KMS-11 (cell line): Measurements from ENCODE around the gene SCARB1.
"Not testable (repeated sequence)": the region's sequence is repeated elsewhere in the genome, so short reads cannot be mapped to it uniquely, and the experiment has no call there.

Experiments
- H2AFZ ChIP-seq: fragments of 200-600 bp; sonication (generic); 2 replicates; pipeline ENCODE4 v1.6.1; 2016; ENCODE audit warnings: antibody characterized with exemption, mixed run types, low read depth
- H3K27ac ChIP-seq: fragments of 200-600 bp; sonication (generic); 2 replicates; pipeline ENCODE4 v1.6.1; 2016; ENCODE audit warnings: mild to moderate bottlenecking, mixed run types
- H3K27me3 ChIP-seq: fragments of 200-600 bp; sonication (generic); 2 replicates; pipeline ENCODE4 v1.6.1; 2017; ENCODE audit warnings: mild to moderate bottlenecking, low read depth, mixed run types, moderate library complexity; ENCODE audit not compliant: insufficient read depth
- H3K36me3 ChIP-seq: fragments of 200-600 bp; sonication (generic); 2 replicates; pipeline ENCODE4 v1.6.1; 2017; ENCODE audit warnings: mild to moderate bottlenecking, mixed run types; ENCODE audit not compliant: insufficient read depth
- H3K4me1 ChIP-seq: fragments of 200-600 bp; sonication (generic); 2 replicates; pipeline ENCODE4 v1.6.1; 2016; ENCODE audit warnings: mild to moderate bottlenecking, low read depth, mixed run types; ENCODE audit not compliant: poor library complexity, severe bottlenecking
- H3K4me2 ChIP-seq: fragments of 200-600 bp; sonication (generic); 2 replicates; pipeline ENCODE4 v1.7.0; 2016; ENCODE audit warnings: mild to moderate bottlenecking, mixed run types
- H3K4me3 ChIP-seq: fragments of 200-600 bp; sonication (generic); IDR thresholded peaks from 2 replicates; pipeline ENCODE4 v1.6.1; 2017; ENCODE audit warnings: low read depth, low read length, mixed read lengths; ENCODE audit not compliant: insufficient read depth
- H3K79me2 ChIP-seq: fragments of 200-600 bp; sonication (generic); 2 replicates; pipeline ENCODE4 v1.6.1; 2016; ENCODE audit warnings: low read depth, mixed run types; ENCODE audit not compliant: insufficient read depth
- H3K9ac ChIP-seq: fragments of 200-600 bp; sonication (generic); 2 replicates; pipeline ENCODE4 v1.6.1; 2016; ENCODE audit warnings: mild to moderate bottlenecking, mixed run types
- H4K20me1 ChIP-seq: fragments of 200-600 bp; sonication (generic); 2 replicates; pipeline ENCODE4 v1.6.1; 2016; ENCODE audit warnings: mild to moderate bottlenecking, mixed run types; ENCODE audit not compliant: insufficient read depth
- CTCF ChIP-seq: fragments of 200-600 bp; sonication (generic); conservative IDR thresholded peaks from 2 replicates; pipeline ENCODE4 v1.6.1; 2017; ENCODE audit warnings: low read depth, mild to moderate bottlenecking, antibody characterized with exemption, low read length, moderate library complexity, mixed read lengths

The SCARB1 gene

GRCh38 chr12:124901003-124901402 lies 37.3 kb upstream of the SCARB1 start:
- no peaks in the 10 kb centered on the region for H3K36me3 ChIP-seq
- no peak overlapping the region for H3K4me2 ChIP-seq
- H4K20me1 ChIP-seq = no peaks in the 10 kb centered on the region
- no peak overlapping the region for H3K9ac ChIP-seq
- H3K4me1 ChIP-seq = peaks cover 10% of the 10 kb centered on the region
- no peak for TF ChIP-seq CTCF
- H3K4me3 ChIP-seq = no peak overlapping the region
- H2AFZ ChIP-seq = no peak overlapping the region
- H3K27me3 ChIP-seq = no peaks in the 10 kb centered on the region
- no peak overlapping the region for H3K27ac ChIP-seq
- no peaks in the 10 kb centered on the region for H3K79me2 ChIP-seq

GRCh38 chr12:124900345-124900795 lies 36.7 kb upstream of the SCARB1 start:
- H3K79me2 ChIP-seq, H3K4me3 ChIP-seq, H3K27me3 ChIP-seq, H3K4me2 ChIP-seq, H3K36me3 ChIP-seq, H3K4me1 ChIP-seq, H4K20me1 ChIP-seq, H3K9ac ChIP-seq, H2AFZ ChIP-seq, H3K27ac ChIP-seq: not testable (repeated sequence)

GRCh38 chr12:124898923-124899294 lies 35.2 kb upstream of the SCARB1 start:
- H2AFZ ChIP-seq = peak overlapping the region; percentile 21; the same call in 1 of the 2 replicates
- H3K27me3 ChIP-seq = no peaks in the 10 kb centered on the region
- H3K36me3 ChIP-seq = no peaks in the 10 kb centered on the region
- H3K4me3 ChIP-seq = no peak overlapping the region
- peak overlapping the region; percentile 31; the same call in 1 of the 2 replicates for H3K4me2 ChIP-seq
- H3K4me1 ChIP-seq = peaks cover 9% of the 10 kb centered on the region
- TF ChIP-seq CTCF = no peak
- H3K9ac ChIP-seq = no peak overlapping the region
- no peak overlapping the region for H3K27ac ChIP-seq
- no peaks in the 10 kb centered on the region for H4K20me1 ChIP-seq
- H3K79me2 ChIP-seq = no peaks in the 10 kb centered on the region

GRCh38 chr12:124898200-124898922 lies 34.7 kb upstream of the SCARB1 start:
- peak; percentile 70 for TF ChIP-seq CTCF
- peak overlapping the region; percentile 21; the same call in 1 of the 2 replicates for H2AFZ ChIP-seq
- no peaks in the 10 kb centered on the region for H4K20me1 ChIP-seq
- no peaks in the 10 kb centered on the region for H3K79me2 ChIP-seq
- no peak overlapping the region for H3K4me3 ChIP-seq
- peak overlapping the region; percentile 31; the same call in 1 of the 2 replicates for H3K4me2 ChIP-seq
- no peaks in the 10 kb centered on the region for H3K36me3 ChIP-seq
- peaks cover 9% of the 10 kb centered on the region for H3K4me1 ChIP-seq
- H3K27ac ChIP-seq = no peak overlapping the region
- H3K9ac ChIP-seq = no peak overlapping the region
- H3K27me3 ChIP-seq = no peaks in the 10 kb centered on the region

- Histone ChIP-seq H2AFZ (no peak overlapping the region), H3K4me2 (no peak overlapping the region), H3K79me2 (no peaks in the 10 kb centered on the region), H3K27me3 (no peaks in the 10 kb centered on the region), H3K4me1 (peaks cover 9% of the 10 kb centered on the region), H3K27ac (no peak overlapping the region), H3K9ac (no peak overlapping the region), H4K20me1 (no peaks in the 10 kb centered on the region), H3K36me3 (no peaks in the 10 kb centered on the region), H3K4me3 (no peak overlapping the region)
- no peak for TF ChIP-seq CTCF
Observed at GRCh38 chr12:124896461-124896860, 32.8 kb upstream of the SCARB1 start.
